Measurements from ENCODE around the gene HOXB6.
A peak's percentile ranks its signal among the peaks of the same experiment; 100 is the strongest.

HOXB6 gene

GRCh38 chr17:48565022-48565554 is 39.7 kb downstream of the HOXB6 start:
- H3K4me3 ChIP-seq (ENCODE audit: low read depth, low read length), result no peak overlapping the region
- no peak overlapping the region; the same call in 1 of the 2 replicates for H3K27ac ChIP-seq (ENCODE audit: extremely low read depth, low read depth, low read length)
- CTCF ChIA-PET, result interaction anchor here (1.0 to 2.0 kb wide), 3 partner anchors 18 to 28 kb away, joined by 3 to 4 read pairs (median 4); partner anchors contain the start of gene HOXB5
- H3K36me3 ChIP-seq (ENCODE audit: control insufficient read depth in 2 of 2, insufficient read depth in 1 of 2, low read length in 2 of 2), result peaks cover 15 to 58% of the 10 kb centered on the region in 2 experiments
- POLR2A ChIA-PET, result no interaction called here
- H3K4me1 ChIP-seq (ENCODE audit: control insufficient read depth, insufficient read depth, low read length), result peaks cover 90% of the 10 kb centered on the region
- no peaks in the 10 kb centered on the region for H3K9me3 ChIP-seq (ENCODE audit: control insufficient read depth, insufficient read depth, low read depth, low read length)
- TF ChIP-seq ZNF791 (tag by site-specific recombination; IDR thresholded peaks at IDR 0.05) (no peak), PBX3 (CRISPR knock-in tag; IDR thresholded peaks at IDR 0.05) (no peak), ZNF239 (tag by site-specific recombination; IDR thresholded peaks at IDR 0.05) (no peak), TCF7L2 (IDR thresholded peaks at IDR 0.05; ENCODE audit: borderline replicate concordance, low read depth, low read length) (no peak), ZBTB44 (tag by site-specific recombination; IDR thresholded peaks at IDR 0.05) (no peak), ZNF48 (tag by site-specific recombination; IDR thresholded peaks at IDR 0.05) (no peak), ZNF433 (tag by site-specific recombination; IDR thresholded peaks at IDR 0.05; ENCODE audit: low read depth) (no peak), OSR2 (tag by site-specific recombination; IDR thresholded peaks at IDR 0.05) (peak; percentile 51; the same call in 1 of the 2 replicates), FEZF1 (tag by site-specific recombination; IDR thresholded peaks at IDR 0.05) (no peak), YY2 (tag by site-specific recombination; IDR thresholded peaks at IDR 0.05) (no peak), ZNF292 (tag by site-specific recombination; IDR thresholded peaks at IDR 0.05; ENCODE audit: borderline replicate concordance, low read depth) (no peak), ZNF426 (tag by site-specific recombination; IDR thresholded peaks at IDR 0.05) (no peak), IKZF3 (tag by site-specific recombination; IDR thresholded peaks at IDR 0.05) (peak; percentile 30; the same call in 1 of the 2 replicates), ZNF148 (tag by site-specific recombination; IDR thresholded peaks at IDR 0.05; ENCODE audit: borderline replicate concordance) (no peak), ZBTB11 (tag by site-specific recombination; conservative IDR thresholded peaks at IDR 0.05; ENCODE audit: low read depth) (no peak), SP7 (tag by site-specific recombination; IDR thresholded peaks at IDR 0.05) (no peak), ZNF549 (tag by site-specific recombination; IDR thresholded peaks at IDR 0.05) (no peak), ZBTB49 (tag by site-specific recombination; IDR thresholded peaks at IDR 0.05; ENCODE audit: low read depth) (no peak), ZNF302 (tag by site-specific recombination; IDR thresholded peaks at IDR 0.05; ENCODE audit: low read depth) (no peak), ZNF544 (tag by site-specific recombination; IDR thresholded peaks at IDR 0.05) (no peak), ZNF157 (tag by site-specific recombination; IDR thresholded peaks at IDR 0.05) (no peak), ZNF26 (tag by site-specific recombination; IDR thresholded peaks at IDR 0.05) (no peak), ZNF560 (tag by site-specific recombination; IDR thresholded peaks at IDR 0.05; ENCODE audit: borderline replicate concordance) (no peak), ZNF423 (tag by site-specific recombination; IDR thresholded peaks at IDR 0.05) (no peak), ZNF121 (tag by site-specific recombination; IDR thresholded peaks at IDR 0.05) (no peak), ZNF558 (tag by site-specific recombination; IDR thresholded peaks at IDR 0.05) (no peak)
